Trophoblast cell (in vitro differentiated cells and primary cell): ENCODE measurements around the gene FTO.

Experiments used
- DNase-seq, 2 donors: peaks; one replicate each; pipeline ENCODE4 v3.0.0-alpha.2; 2016
- H2AFZ ChIP-seq: 2 replicates; pipeline ENCODE4 v1.6.1; 2013; ENCODE audit warnings: low read length, moderate library complexity, mild to moderate bottlenecking; ENCODE audit not compliant: insufficient read depth, poor library complexity
- H2AK5ac ChIP-seq: 2 replicates; pipeline ENCODE4 v1.6.1; 2013; ENCODE audit warnings: mild to moderate bottlenecking, low read length
- H2BK120ac ChIP-seq: 2 replicates; pipeline ENCODE4 v1.6.1; 2013; ENCODE audit warnings: low read length, mild to moderate bottlenecking, moderate library complexity; ENCODE audit not compliant: insufficient read depth, poor library complexity
- H2BK12ac ChIP-seq: 2 replicates; pipeline ENCODE4 v1.6.1; 2013; ENCODE audit warnings: mild to moderate bottlenecking, low read length, moderate library complexity
- H2BK5ac ChIP-seq: 2 replicates; pipeline ENCODE4 v1.6.1; 2013; ENCODE audit warnings: low read length, low read depth, moderate library complexity, mild to moderate bottlenecking; ENCODE audit not compliant: poor library complexity
- H3K14ac ChIP-seq: 2 replicates; pipeline ENCODE4 v1.6.1; 2013; ENCODE audit warnings: mild to moderate bottlenecking, low read length
- H3K18ac ChIP-seq: 2 replicates; pipeline ENCODE4 v1.6.1; 2013; ENCODE audit warnings: mild to moderate bottlenecking, low read length
- H3K23ac ChIP-seq: 2 replicates; pipeline ENCODE4 v1.6.1; 2013; ENCODE audit warnings: low read length
- H3K27ac ChIP-seq: 2 replicates; pipeline ENCODE4 v1.5.1; 2013; ENCODE audit warnings: low read depth, mild to moderate bottlenecking, inconsistent platforms, low read length, moderate library complexity
- H3K27me3 ChIP-seq: 2 replicates; pipeline ENCODE4 v1.6.1; 2013; ENCODE audit warnings: inconsistent platforms, mild to moderate bottlenecking, low read length, moderate library complexity; ENCODE audit not compliant: insufficient read depth
- H3K36me3 ChIP-seq, 2 experiments: 1 replicate in 1 of 2; 2 replicates in 1 of 2; pipeline ENCODE4 v1.6.1; 2013; ENCODE audit warnings: low read length in 2 of 2, mild to moderate bottlenecking in 2 of 2, moderate library complexity in 1 of 2; ENCODE audit not compliant: insufficient read depth in 2 of 2, control insufficient read depth in 1 of 2
- H3K4ac ChIP-seq: 2 replicates; pipeline ENCODE4 v1.6.1; 2013; ENCODE audit warnings: low read depth, mild to moderate bottlenecking, low read length, moderate library complexity
- H3K4me1 ChIP-seq, 2 experiments: 1 replicate in 1 of 2; 2 replicates in 1 of 2; pipeline ENCODE4 v1.6.1; 2013; ENCODE audit warnings: low read length in 2 of 2, mild to moderate bottlenecking in 2 of 2, moderate library complexity in 1 of 2; ENCODE audit not compliant: insufficient read depth in 2 of 2, control insufficient read depth in 1 of 2
- H3K4me2 ChIP-seq: 2 replicates; pipeline ENCODE4 v1.6.1; 2013; ENCODE audit warnings: inconsistent platforms, mild to moderate bottlenecking, low read length, moderate library complexity
- H3K4me3 ChIP-seq: 2 replicates; pipeline ENCODE4 v1.5.1; 2013; ENCODE audit warnings: mild to moderate bottlenecking, low read depth, low read length, inconsistent platforms
- H3K79me1 ChIP-seq: one replicate; pipeline ENCODE4 v1.6.1; 2013; ENCODE audit warnings: low read length
- H3K79me2 ChIP-seq: 2 replicates; pipeline ENCODE4 v1.6.1; 2013; ENCODE audit warnings: low read length, mild to moderate bottlenecking; ENCODE audit not compliant: control insufficient read depth, insufficient read depth, poor library complexity
- H3K9ac ChIP-seq: 2 replicates; pipeline ENCODE4 v1.6.1; 2013; ENCODE audit warnings: mild to moderate bottlenecking, low read length
- H3K9me3 ChIP-seq: 2 replicates; pipeline ENCODE4 v1.6.1; 2013; ENCODE audit warnings: low read depth, mild to moderate bottlenecking, control low read depth, inconsistent platforms, low read length; ENCODE audit not compliant: insufficient read depth
- H4K12ac ChIP-seq: 2 replicates; pipeline ENCODE4 v1.6.1; 2013; ENCODE audit warnings: low read depth, mild to moderate bottlenecking, low read length, moderate library complexity
- H4K8ac ChIP-seq: 2 replicates; pipeline ENCODE4 v1.6.1; 2013; ENCODE audit warnings: low read depth, mild to moderate bottlenecking, low read length, moderate library complexity
- H4K91ac ChIP-seq: one replicate; pipeline ENCODE4 v1.6.1; 2013; ENCODE audit warnings: low read depth, mild to moderate bottlenecking, low read length, moderate library complexity
- WGBS: extraction: QIAGEN DNeasy Blood & Tissue Kit; methylation state at CpG from one replicate; pipeline ENCODE4 v1.1.7; 2013; ENCODE audit warnings: missing lambda C conversion rate; ENCODE audit not compliant: insufficient read length, insufficient coverage; ENCODE audit errors: extremely low coverage; 5-methylcytosine and 5-hydroxymethylcytosine counted together

Gene FTO

GRCh38 chr16:54175169-54175551, 471.2 kb downstream of the FTO start:
- Histone ChIP-seq H3K27ac (no peak overlapping the region), H3K79me1 (peaks cover 6% of the 10 kb centered on the region), H3K36me3 (no peaks in the 10 kb centered on the region), H4K12ac (no peak overlapping the region), H4K91ac (peak overlapping the region; percentile 19), H3K27me3 (no peaks in the 10 kb centered on the region), H2BK12ac (no peak overlapping the region), H3K79me2 (no peaks in the 10 kb centered on the region), H3K4me3 (no peak overlapping the region), H2BK120ac (no peak overlapping the region), H3K23ac (no peak overlapping the region), H3K9me3 (no peaks in the 10 kb centered on the region), H2AK5ac (no peak overlapping the region), H4K8ac (no peak overlapping the region), H3K4ac (no peak overlapping the region), H2AFZ (no peak overlapping the region), H3K4me2 (no peak overlapping the region), H3K9ac (no peak overlapping the region), H3K18ac (no peak overlapping the region), H2BK5ac (no peak overlapping the region), H3K14ac (no peak overlapping the region), H3K4me1 (peaks cover 19 to 30% of the 10 kb centered on the region in 2 experiments)
- DNase-seq: no peak
- WGBS: no CpG with 5 or more reads among the region's 9 CpGs

- Histone ChIP-seq H3K23ac (no peak overlapping the region), H3K27me3 (no peaks in the 10 kb centered on the region), H3K36me3 (no peaks in the 10 kb centered on the region), H2BK5ac (no peak overlapping the region), H2BK12ac (no peak overlapping the region), H3K4me1 (peaks cover 19 to 30% of the 10 kb centered on the region in 2 experiments), H3K4me2 (no peak overlapping the region), H2AK5ac (no peak overlapping the region), H3K9ac (no peak overlapping the region), H3K79me2 (no peaks in the 10 kb centered on the region), H3K18ac (no peak overlapping the region), H4K12ac (no peak overlapping the region), H4K8ac (no peak overlapping the region), H3K9me3 (no peaks in the 10 kb centered on the region), H3K4ac (no peak overlapping the region), H2BK120ac (peak overlapping the region; percentile 25), H3K4me3 (no peak overlapping the region), H3K27ac (no peak overlapping the region), H4K91ac (no peak overlapping the region), H2AFZ (no peak overlapping the region), H3K14ac (no peak overlapping the region), H3K79me1 (peaks cover 6% of the 10 kb centered on the region)
- no CpG with 5 or more reads among the region's 19 CpGs for WGBS
- DNase-seq: peak in 1 of 2 donors; percentile 12
Measured at GRCh38 chr16:54175552-54176375, 471.8 kb downstream of the FTO start.

DNA sequence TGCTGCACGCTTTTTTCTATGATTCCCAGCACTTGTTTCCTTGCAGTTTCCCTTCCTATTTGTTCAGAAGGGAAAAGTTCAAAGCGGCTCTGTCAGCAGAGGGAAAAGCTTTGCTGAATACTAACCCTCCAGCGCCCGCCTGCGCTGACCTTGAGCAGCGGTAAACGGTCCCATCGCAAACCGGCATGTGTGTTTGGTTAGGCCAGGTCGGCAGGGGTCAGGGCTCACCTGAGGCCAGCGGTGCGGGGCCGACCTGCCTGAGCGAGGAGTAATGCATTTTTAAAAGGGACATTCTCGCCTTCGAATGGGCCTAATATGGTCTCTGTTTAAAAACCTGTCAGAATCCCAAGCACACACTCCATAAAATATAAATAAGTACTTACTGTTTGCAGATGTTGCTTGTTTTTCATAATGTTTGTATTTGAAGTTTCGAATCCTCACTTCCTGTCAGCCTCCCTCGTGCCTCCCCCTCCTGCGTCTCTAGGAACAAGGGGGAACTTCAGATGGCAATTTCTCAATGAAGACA, 472.5 kb downstream of the FTO start:
- Histone ChIP-seq H4K12ac (no peak overlapping the region), H3K14ac (no peak overlapping the region), H4K8ac (no peak overlapping the region), H2BK5ac (no peak overlapping the region), H3K23ac (no peak overlapping the region), H2BK120ac (peak overlapping the region; percentile 25), H3K9ac (no peak overlapping the region), H3K27ac (no peak overlapping the region), H3K27me3 (no peaks in the 10 kb centered on the region), H3K79me1 (peaks cover 6% of the 10 kb centered on the region), H4K91ac (no peak overlapping the region), H2AFZ (no peak overlapping the region), H3K4ac (no peak overlapping the region), H3K36me3 (no peaks in the 10 kb centered on the region), H3K4me3 (no peak overlapping the region), H3K4me1 (peaks cover 19 to 30% of the 10 kb centered on the region in 2 experiments), H3K18ac (no peak overlapping the region), H2BK12ac (no peak overlapping the region), H3K79me2 (no peaks in the 10 kb centered on the region), H3K4me2 (no peak overlapping the region), H2AK5ac (no peak overlapping the region), H3K9me3 (no peaks in the 10 kb centered on the region)
- DNase-seq: no peak
- no CpG with 5 or more reads among the region's 19 CpGs for WGBS

DNA sequence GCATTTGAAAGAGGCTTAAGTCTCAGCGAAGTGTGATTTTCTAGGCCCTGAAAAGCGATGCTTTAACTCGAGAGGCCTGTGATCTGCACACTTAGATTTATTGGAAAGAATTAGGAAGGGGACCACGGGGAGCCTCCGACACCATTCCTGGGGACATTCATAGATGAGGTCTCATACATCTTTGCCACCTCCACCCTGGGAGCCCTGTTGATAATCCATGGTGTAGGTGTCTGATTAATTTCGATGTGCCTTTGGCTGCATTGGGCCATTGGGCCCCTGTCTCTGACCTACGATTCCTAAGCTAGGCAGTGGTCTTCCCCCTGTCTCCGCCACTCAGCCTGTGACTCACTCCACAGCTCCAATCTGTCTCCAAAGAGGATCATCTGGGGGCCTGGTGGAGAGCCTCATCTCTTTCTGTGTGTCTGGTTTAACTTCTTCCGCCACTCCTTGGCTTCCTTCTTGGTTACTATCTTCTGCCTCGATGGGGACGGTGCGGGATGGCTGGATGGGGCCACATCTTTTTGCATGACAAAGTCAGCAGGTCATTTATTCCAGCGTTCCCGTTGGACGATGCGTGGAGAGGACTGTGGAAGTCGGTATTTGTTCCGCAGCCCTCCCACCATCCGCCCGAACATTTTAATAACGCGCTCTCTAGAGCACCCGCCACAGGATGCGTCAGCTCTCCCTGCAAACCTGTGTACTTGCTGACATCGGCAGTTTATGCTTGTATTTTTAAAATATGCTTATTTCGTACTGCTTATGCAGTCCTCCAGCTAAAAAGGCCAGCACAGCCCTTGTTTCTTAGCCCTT, 473.3 kb downstream of the FTO start:
- Histone ChIP-seq H4K12ac (no peak overlapping the region), H3K9me3 (no peaks in the 10 kb centered on the region), H3K4me1 (peaks cover 17 to 28% of the 10 kb centered on the region in 2 experiments), H2BK12ac (peak overlapping the region; percentile 95), H2AK5ac (peak overlapping the region; percentile 77), H3K9ac (no peak overlapping the region), H2BK5ac (peak overlapping the region; percentile 75), H3K14ac (peak overlapping the region; percentile 78), H4K91ac (peak overlapping the region; percentile 90), H3K4me2 (peak overlapping the region; percentile 2), H3K27ac (peak overlapping the region; percentile 36), H4K8ac (peak overlapping the region; percentile 41), H2BK120ac (peak overlapping the region; percentile 93), H3K23ac (no peak overlapping the region), H3K36me3 (no peaks in the 10 kb centered on the region), H3K27me3 (no peaks in the 10 kb centered on the region), H3K4ac (peak overlapping the region; percentile 41), H3K18ac (peak overlapping the region; percentile 73), H3K4me3 (no peak overlapping the region), H3K79me2 (no peaks in the 10 kb centered on the region), H2AFZ (no peak overlapping the region), H3K79me1 (peaks cover 6% of the 10 kb centered on the region)
- DNase-seq: no peak
- no CpG with 5 or more reads among the region's 26 CpGs for WGBS
